ENCODE measurements around the gene IL11RA. TPM values are rescaled to one million over a fixed set of nuclear protein-coding genes. Genes with fewer than 3 reads are reported as not detected.

Gene IL11RA
- total and polyA plus RNA-seq, 9 of the 15 experiments (the other 6 are each of a cell fraction or from before 2014, with no cell fraction given): 0.11 to 5.8 (median 2.8) TPM

DNA sequence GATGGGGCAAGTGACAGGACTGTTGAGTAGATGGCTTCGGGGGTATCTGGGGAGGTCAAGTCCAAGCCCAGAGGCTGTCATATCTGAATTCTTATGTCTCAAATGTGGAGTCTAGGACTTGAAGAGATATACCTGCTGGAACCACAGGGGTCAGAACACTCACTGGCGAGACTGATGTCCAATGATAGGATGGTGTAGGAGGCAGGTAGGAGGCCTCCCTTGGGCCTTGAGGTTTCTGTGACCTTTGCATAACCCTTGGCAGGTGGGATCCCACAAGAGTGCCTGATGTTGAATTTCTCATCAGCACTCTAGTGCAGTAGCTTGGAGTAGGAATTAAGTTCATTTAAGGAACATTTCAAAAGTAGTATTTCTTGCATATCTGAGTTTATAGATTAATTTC lies 55.1 kb downstream of the IL11RA start:
- peaks cover 3 to 5% of the 10 kb centered on the region in 2 experiments; a peak in 2 of 5 replicates for H3K27me3 ChIP-seq (ENCODE audit: control insufficient read depth in 2 of 2, insufficient read depth in 2 of 2, low read length in 2 of 2)
- H4K20me1 ChIP-seq (replicated peaks; ENCODE audit: control insufficient read depth, insufficient read depth, low read length): no peaks in the 10 kb centered on the region
- BruUV-seq (replicated peaks): no TSS peak
- no peaks in the 10 kb centered on the region for H3K79me2 ChIP-seq (ENCODE audit: control insufficient read depth, insufficient read depth, low read length)
- ChIA-PET CTCF (ENCODE audit: low intra/inter-chr PET ratio) (no interaction called here), POLR2A (no interaction called here)
- 6% methylated on average over 2 of the region's 2 CpGs for WGBS (ENCODE audit: insufficient coverage, low coverage, missing lambda C conversion rate)
- in situ Hi-C loops (cut with MboI): no loop called here
- DNase-seq (ENCODE audit: extremely low read depth in 1 of 4, low spot score in 3 of 4): no peak
- no peak overlapping the region for H3K9ac ChIP-seq (ENCODE audit: insufficient read depth in 1 of 2, low read depth in 2 of 2, low read length in 2 of 2)
- ATAC-seq: no peak
- no peak for FAIRE-seq
- H3K4me1 ChIP-seq (replicated peaks in 1 of 2; ENCODE audit: control insufficient read depth in 2 of 2, insufficient read depth in 2 of 2, low read length in 2 of 2): peaks cover 0 to 2% of the 10 kb centered on the region in 2 experiments; a peak in 2 of 5 replicates
- no peak overlapping the region for H3K27ac ChIP-seq (ENCODE audit: extremely low read depth, low read depth, low read length)
- TF ChIP-seq RB1 (IDR thresholded peaks at IDR 0.05; ENCODE audit: low read depth) (no peak), BACH1 (tag; IDR thresholded peaks at IDR 0.05) (no peak), SREBF1 (IDR thresholded peaks at IDR 0.05; ENCODE audit: borderline replicate concordance, low read depth, low read length) (no peak), JUN (IDR thresholded peaks at IDR 0.05; ENCODE audit: borderline replicate concordance, low read depth, low read length) (no peak), JUN (CRISPR knock-in tag; IDR thresholded peaks at IDR 0.05; ENCODE audit: borderline replicate concordance) (no peak), CC2D1A (IDR thresholded peaks at IDR 0.05) (no peak), KLF13 (tag; IDR thresholded peaks at IDR 0.05; ENCODE audit: borderline replicate concordance, low read depth) (no peak), ZNF699 (CRISPR knock-in tag; IDR thresholded peaks at IDR 0.05; ENCODE audit: insufficient replicate concordance) (no peak), SMAD3 (CRISPR knock-in tag; conservative IDR thresholded peaks at IDR 0.05) (no peak), COPS2 (conservative IDR thresholded peaks at IDR 0.05) (no peak)
- TF ChIP-seq, protein P1, sequence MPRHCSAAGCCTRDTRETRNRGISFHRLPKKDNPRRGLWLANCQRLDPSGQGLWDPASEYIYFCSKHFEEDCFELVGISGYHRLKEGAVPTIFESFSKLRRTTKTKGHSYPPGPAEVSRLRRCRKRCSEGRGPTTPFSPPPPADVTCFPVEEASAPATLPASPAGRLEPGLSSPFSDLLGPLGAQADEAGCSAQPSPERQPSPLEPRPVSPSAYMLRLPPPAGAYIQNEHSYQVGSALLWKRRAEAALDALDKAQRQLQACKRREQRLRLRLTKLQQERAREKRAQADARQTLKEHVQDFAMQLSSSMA (CRISPR knock-in tag; IDR thresholded peaks at IDR 0.05): no peak
- TF ChIP-seq, protein P2, sequence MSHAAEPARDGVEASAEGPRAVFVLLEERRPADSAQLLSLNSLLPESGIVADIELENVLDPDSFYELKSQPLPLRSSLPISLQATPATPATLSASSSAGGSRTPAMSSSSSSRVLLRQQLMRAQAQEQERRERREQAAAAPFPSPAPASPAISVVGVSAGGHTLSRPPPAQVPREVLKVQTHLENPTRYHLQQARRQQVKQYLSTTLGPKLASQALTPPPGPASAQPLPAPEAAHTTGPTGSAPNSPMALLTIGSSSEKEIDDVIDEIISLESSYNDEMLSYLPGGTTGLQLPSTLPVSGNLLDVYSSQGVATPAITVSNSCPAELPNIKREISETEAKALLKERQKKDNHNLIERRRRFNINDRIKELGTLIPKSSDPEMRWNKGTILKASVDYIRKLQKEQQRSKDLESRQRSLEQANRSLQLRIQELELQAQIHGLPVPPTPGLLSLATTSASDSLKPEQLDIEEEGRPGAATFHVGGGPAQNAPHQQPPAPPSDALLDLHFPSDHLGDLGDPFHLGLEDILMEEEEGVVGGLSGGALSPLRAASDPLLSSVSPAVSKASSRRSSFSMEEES (CRISPR knock-in tag; IDR thresholded peaks at IDR 0.05): no peak
- no peaks in the 10 kb centered on the region for H3K9me1 ChIP-seq (ENCODE audit: control insufficient read depth, insufficient read depth, low read length)
- H3K36me3 ChIP-seq (ENCODE audit: control insufficient read depth, insufficient read depth, low read length): no peaks in the 10 kb centered on the region
- H3K4me3 ChIP-seq: no peak overlapping the region
- H3K9me3 ChIP-seq (replicated peaks; ENCODE audit: control insufficient read depth, insufficient read depth, low read depth, low read length): no peaks in the 10 kb centered on the region
- no peak overlapping the region for H3K4me2 ChIP-seq (ENCODE audit: insufficient read depth, low read length)
- intact Hi-C loops (cut with micrococcal nuclease): loop anchor here (10.0 kb wide), 1 partner anchor 92 kb away; the partner anchor contains the start of gene RPP25L
- no peak overlapping the region for H2AFZ ChIP-seq (ENCODE audit: low read depth, low read length)
